OCI-M1 (cell line): ENCODE results near the gene BCAT1.
A peak's percentile ranks its signal among the peaks of the same experiment; 100 is the strongest.
"Not testable (repeated sequence)": the region's sequence is repeated elsewhere in the genome, so short reads cannot be mapped to it uniquely, and the experiment has no call there.

Experiments used
- DNase-seq: peaks from one replicate; lab custom pipeline; 2025; lab: John Stamatoyannopoulos, UW

The BCAT1 gene

GRCh38 chr12:24814379-24815113, 134.4 kb downstream of the BCAT1 start:
- peak; percentile 25 for DNase-seq

- no peak for DNase-seq
Measured at GRCh38 chr12:24810378-24810777, 138.5 kb downstream of the BCAT1 start.

GRCh38 chr12:24809306-24809705, 139.6 kb downstream of the BCAT1 start:
- DNase-seq = not testable (repeated sequence)

GRCh38 chr12:24808651-24809050, 140.2 kb downstream of the BCAT1 start:
- no peak for DNase-seq

- DNase-seq = no peak
Measured at GRCh38 chr12:24806386-24806785, 142.5 kb downstream of the BCAT1 start.

GRCh38 chr12:24803430-24804245, 145.3 kb downstream of the BCAT1 start:
- DNase-seq = no peak

GRCh38 chr12:24798335-24798734, 150.6 kb downstream of the BCAT1 start:
- peak; percentile 46 for DNase-seq

- DNase-seq = no peak
Measured at GRCh38 chr12:24797901-24798300, 151.0 kb downstream of the BCAT1 start.

- DNase-seq = no peak
Measured at GRCh38 chr12:24796876-24797275, 152.0 kb downstream of the BCAT1 start.

GRCh38 chr12:24795699-24796347, 153.1 kb downstream of the BCAT1 start:
- DNase-seq = peak; percentile 28

GRCh38 chr12:24791622-24792021, 157.3 kb downstream of the BCAT1 start:
- DNase-seq = no peak

- no peak for DNase-seq
Measured at GRCh38 chr12:24788886-24789285, 160.0 kb downstream of the BCAT1 start.

GRCh38 chr12:24780697-24781368, 168.1 kb downstream of the BCAT1 start:
- DNase-seq = peak; percentile 57

GRCh38 chr12:24778486-24779304, 170.2 kb downstream of the BCAT1 start:
- DNase-seq = peak; percentile 77

GRCh38 chr12:24777359-24777758, 171.5 kb downstream of the BCAT1 start:
- no peak for DNase-seq

GRCh38 chr12:24776861-24777260, 172.0 kb downstream of the BCAT1 start:
- no peak for DNase-seq

GRCh38 chr12:24775073-24775472, 173.8 kb downstream of the BCAT1 start:
- no peak for DNase-seq

GRCh38 chr12:24773996-24774395, 174.9 kb downstream of the BCAT1 start:
- no peak for DNase-seq

GRCh38 chr12:24772813-24773212, 176.1 kb downstream of the BCAT1 start:
- no peak for DNase-seq

- DNase-seq = no peak
Measured at GRCh38 chr12:24770821-24771220, 178.1 kb downstream of the BCAT1 start.

GRCh38 chr12:24770334-24770733, 178.6 kb downstream of the BCAT1 start:
- no peak for DNase-seq
